Calu3 (cell line): Measurements from ENCODE around the gene LY6G5B. TPM values are rescaled to one million over a fixed set of nuclear protein-coding genes. Genes with fewer than 3 reads are reported as not detected.

Experiments
- BruUV-seq: library from RNA; stranded (reverse); fragments of 400-500 nt; replicated peaks from 2 replicates; lab custom pipeline; 2021; lab: Mats Ljungman, UMichigan
- CTCF ChIA-PET: fragments of 300-600 bp; sonication (Branson Sonifier 250); formaldehyde crosslinking; loops from one replicate; lab custom pipeline; 2022; ENCODE audit warnings: antibody characterized with exemption; lab: Charles Lee
- DNase-seq: peaks from one replicate; pipeline ENCODE4 v3.0.0; 2022
- H3K27ac Mint-ChIP-seq: one replicate; pipeline ENCODE4 v1.8.0; 2022; ENCODE audit warnings: mixed read lengths; ENCODE audit not compliant: unreplicated experiment
- H3K27me3 Mint-ChIP-seq: one replicate; pipeline ENCODE4 v1.8.0; 2022; ENCODE audit warnings: mixed read lengths; ENCODE audit not compliant: unreplicated experiment
- H3K36me3 Mint-ChIP-seq: one replicate; pipeline ENCODE4 v1.8.0; 2022; ENCODE audit warnings: mild to moderate bottlenecking, moderate library complexity, mixed read lengths; ENCODE audit not compliant: insufficient read depth, unreplicated experiment
- H3K4me1 Mint-ChIP-seq: one replicate; pipeline ENCODE4 v1.8.0; 2022; ENCODE audit warnings: mild to moderate bottlenecking, low read depth, mixed read lengths; ENCODE audit not compliant: unreplicated experiment
- H3K4me3 Mint-ChIP-seq: one replicate; pipeline ENCODE4 v1.8.0; 2022; ENCODE audit warnings: mild to moderate bottlenecking, low read depth, moderate library complexity, mixed read lengths; ENCODE audit not compliant: unreplicated experiment
- H3K9me3 Mint-ChIP-seq: one replicate; pipeline ENCODE4 v1.8.0; 2022; ENCODE audit warnings: low read depth, mixed read lengths; ENCODE audit not compliant: unreplicated experiment
- intact Hi-C: fragments of 100-400 bp; cut with micrococcal nuclease; formaldehyde crosslinking; loops from one replicate; pipeline ENCODE4 v1.10.0; 2022; ENCODE audit not compliant: unreplicated experiment
- total RNA-seq: library from RNA; stranded (reverse); gene quantifications from 2 replicates; pipeline ENCODE4 v1.2.3, GENCODE V29; 2022
- TF ChIP-seq, protein P1 (sequence below): fragments of 200-600 bp; IDR thresholded peaks from one replicate; pipeline ENCODE4 v1.8.0; 2022; ENCODE audit warnings: antibody characterized with exemption; ENCODE audit not compliant: unreplicated experiment

LY6G5B gene
- total RNA-seq, 1 experiment from 2014 or later = 44.6 TPM

DNA sequence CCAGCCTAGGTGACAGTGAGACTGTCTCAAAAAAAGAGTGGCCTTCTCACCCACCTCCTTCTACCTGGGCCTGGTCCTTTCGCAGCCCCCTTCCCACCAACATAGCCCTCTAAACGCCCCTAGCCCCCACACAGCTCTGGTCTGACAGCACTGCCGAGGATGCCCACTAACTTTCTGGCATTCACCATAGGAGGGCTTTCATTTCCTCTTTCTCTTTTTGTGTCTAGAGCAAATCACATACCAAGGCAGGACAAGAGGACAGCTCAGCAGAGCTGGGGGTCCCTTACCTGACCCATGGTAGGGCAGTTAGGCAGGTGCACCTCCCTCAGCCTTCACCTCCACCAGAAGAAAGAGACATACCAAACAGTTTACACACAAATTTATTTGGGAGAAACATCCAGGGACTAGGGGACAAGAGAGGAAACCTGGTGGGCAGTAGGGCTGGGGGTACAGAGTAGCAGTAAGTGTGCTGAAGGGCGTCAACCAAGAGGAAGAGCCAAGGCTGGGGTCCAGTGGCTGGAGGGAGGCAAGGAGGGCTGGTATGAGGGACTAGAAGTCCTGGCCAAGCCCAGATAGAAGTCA, 6.6 kb downstream of the LY6G5B start:
- Mint-ChIP-seq H3K27ac (no peak overlapping the region), H3K36me3 (peaks cover 61% of the 10 kb centered on the region), H3K9me3 (no peaks in the 10 kb centered on the region), H3K4me1 (peaks cover 16% of the 10 kb centered on the region), H3K27me3 (no peaks in the 10 kb centered on the region), H3K4me3 (no peak overlapping the region)
- CTCF ChIA-PET = interaction anchor here (0.6 kb wide), 1 partner anchor 222 kb away, joined by 3 read pairs; no protein-coding TSS in a partner anchor
- no TSS peak for BruUV-seq
- intact Hi-C loops = no loop called here
- no peak for DNase-seq
- TF ChIP-seq, protein P1, sequence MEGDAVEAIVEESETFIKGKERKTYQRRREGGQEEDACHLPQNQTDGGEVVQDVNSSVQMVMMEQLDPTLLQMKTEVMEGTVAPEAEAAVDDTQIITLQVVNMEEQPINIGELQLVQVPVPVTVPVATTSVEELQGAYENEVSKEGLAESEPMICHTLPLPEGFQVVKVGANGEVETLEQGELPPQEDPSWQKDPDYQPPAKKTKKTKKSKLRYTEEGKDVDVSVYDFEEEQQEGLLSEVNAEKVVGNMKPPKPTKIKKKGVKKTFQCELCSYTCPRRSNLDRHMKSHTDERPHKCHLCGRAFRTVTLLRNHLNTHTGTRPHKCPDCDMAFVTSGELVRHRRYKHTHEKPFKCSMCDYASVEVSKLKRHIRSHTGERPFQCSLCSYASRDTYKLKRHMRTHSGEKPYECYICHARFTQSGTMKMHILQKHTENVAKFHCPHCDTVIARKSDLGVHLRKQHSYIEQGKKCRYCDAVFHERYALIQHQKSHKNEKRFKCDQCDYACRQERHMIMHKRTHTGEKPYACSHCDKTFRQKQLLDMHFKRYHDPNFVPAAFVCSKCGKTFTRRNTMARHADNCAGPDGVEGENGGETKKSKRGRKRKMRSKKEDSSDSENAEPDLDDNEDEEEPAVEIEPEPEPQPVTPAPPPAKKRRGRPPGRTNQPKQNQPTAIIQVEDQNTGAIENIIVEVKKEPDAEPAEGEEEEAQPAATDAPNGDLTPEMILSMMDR = no peak

- DNase-seq = no peak
- no peaks in the 10 kb centered on the region for H3K9me3 Mint-ChIP-seq
- TF ChIP-seq, protein P1 = no peak
- H3K27ac Mint-ChIP-seq = no peak overlapping the region
- peaks cover 59% of the 10 kb centered on the region for H3K36me3 Mint-ChIP-seq
- no TSS peak for BruUV-seq
- peaks cover 19% of the 10 kb centered on the region for H3K4me1 Mint-ChIP-seq
- intact Hi-C loops = no loop called here
- no peaks in the 10 kb centered on the region for H3K27me3 Mint-ChIP-seq
- no peak overlapping the region for H3K4me3 Mint-ChIP-seq
- CTCF ChIA-PET = interaction anchor here (0.7 kb wide), 1 partner anchor 33 kb away, joined by 4 read pairs; no protein-coding TSS in a partner anchor
Measured at GRCh38 chr6:31676904-31677303, 7.1 kb downstream of the LY6G5B start.

GRCh38 chr6:31677955-31678354, 8.2 kb downstream of the LY6G5B start:
- no TSS peak for BruUV-seq
- CTCF ChIA-PET = no interaction called here
- Mint-ChIP-seq H3K9me3 (no peaks in the 10 kb centered on the region), H3K4me1 (peaks cover 20% of the 10 kb centered on the region), H3K27ac (no peak overlapping the region), H3K27me3 (no peaks in the 10 kb centered on the region), H3K36me3 (peaks cover 51% of the 10 kb centered on the region), H3K4me3 (no peak overlapping the region)
- TF ChIP-seq, protein P1 = no peak
- DNase-seq = no peak
- intact Hi-C loops = no loop called here

- peaks cover 28% of the 10 kb centered on the region for H3K4me1 Mint-ChIP-seq
- no TSS peak for BruUV-seq
- CTCF ChIA-PET = interaction anchor here (0.6 to 2.1 kb wide), 13 partner anchors 10 to 516 kb away, joined by 3 to 26 read pairs (median 6); partner anchors contain the start of genes DDAH2, LSM2, MSH5 and NEU1
- peak within 1 kb of the TSS; percentile 75 for H3K4me3 Mint-ChIP-seq
- no peaks in the 10 kb centered on the region for H3K9me3 Mint-ChIP-seq
- TF ChIP-seq, protein P1 = peak; percentile 83
- peak; percentile 94 for DNase-seq
- intact Hi-C loops = loop anchor here (1.0 to 2.0 kb wide), 4 partner anchors 58 to 272 kb away; no protein-coding TSS in a partner anchor
- no peaks in the 10 kb centered on the region for H3K27me3 Mint-ChIP-seq
- H3K36me3 Mint-ChIP-seq = peaks cover 37% of the 10 kb centered on the region
- peak within 1 kb of the TSS; percentile 89 for H3K27ac Mint-ChIP-seq
Measured at GRCh38 chr6:31680226-31681134, 10.7 kb downstream of the LY6G5B start, which contains the start of gene LY6G5C. Gene LY6G5C (minus strand): TSS chr6:31681067. CDS start chr6:31680373, 694 bp downstream.
